Neural cell (in vitro differentiated cells): Measurements from ENCODE around the gene MAD2L1. TPM values are rescaled to one million over a fixed set of nuclear protein-coding genes. Genes with fewer than 3 reads are reported as not detected.

Source experiments
- H2AFZ ChIP-seq: fragments of 200-600, 300-800 bp; sonication (generic), shearing (Covaris generic); 2 replicates; pipeline ENCODE4 v1.6.0; 2014; ENCODE audit warnings: low read depth, mild to moderate bottlenecking, antibody characterized with exemption, low read length, moderate library complexity
- H3F3A ChIP-seq: fragments of 200-600 bp; shearing (Covaris generic); 2 replicates; pipeline ENCODE4 v1.6.1; 2016; ENCODE audit warnings: mild to moderate bottlenecking, moderate library complexity, mixed read lengths, antibody characterized with exemption, low read length; ENCODE audit not compliant: insufficient read depth, poor library complexity, severe bottlenecking
- H3K27ac ChIP-seq: fragments of 200-600, 300-800 bp; sonication (generic), shearing (Covaris generic); 2 replicates; pipeline ENCODE4 v1.5.1; 2014; ENCODE audit warnings: mild to moderate bottlenecking, low read length, moderate library complexity
- H3K27me3 ChIP-seq: fragments of 300-800, 200-600 bp; sonication (generic), shearing (Covaris generic); 2 replicates; pipeline ENCODE4 v1.6.0; 2014; ENCODE audit warnings: mild to moderate bottlenecking, low read depth, low read length, moderate library complexity; ENCODE audit not compliant: insufficient read depth
- H3K36me3 ChIP-seq: fragments of 300-800, 200-600 bp; sonication (generic), shearing (Covaris generic); 2 replicates; pipeline ENCODE4 v1.5.1; 2014; ENCODE audit warnings: mild to moderate bottlenecking, antibody characterized with exemption, low read length, moderate library complexity; ENCODE audit not compliant: insufficient read depth
- H3K4me2 ChIP-seq: fragments of 300-800, 200-600 bp; sonication (generic), shearing (Covaris generic); 2 replicates; pipeline ENCODE4 v1.6.0; 2014; ENCODE audit warnings: mild to moderate bottlenecking, low read length
- H3K4me3 ChIP-seq: fragments of 300-800, 200-600 bp; sonication (generic), shearing (Covaris generic); 2 replicates; pipeline ENCODE4 v1.5.1; 2014; ENCODE audit warnings: mild to moderate bottlenecking, low read length, moderate library complexity
- H3K79me2 ChIP-seq: fragments of 200-600 bp; shearing (Covaris generic); replicated peaks from 2 replicates; pipeline ENCODE4 v1.6.0; 2014; ENCODE audit warnings: mild to moderate bottlenecking, low read length, moderate library complexity; ENCODE audit not compliant: insufficient read depth
- H3K9ac ChIP-seq: fragments of 300-800, 200-600 bp; sonication (generic), shearing (Covaris generic); 2 replicates; pipeline ENCODE4 v1.6.1; 2016; ENCODE audit warnings: mild to moderate bottlenecking, low read length, mixed read lengths
- H3K9me2 ChIP-seq: fragments of 200-600 bp; shearing (Covaris generic); 2 replicates; pipeline ENCODE4 v1.6.1; 2016; ENCODE audit warnings: mild to moderate bottlenecking, low read length, mixed read lengths; ENCODE audit not compliant: insufficient read depth
- H3K9me3 ChIP-seq: fragments of 200-600, 300-800 bp; sonication (generic), shearing (Covaris generic); 2 replicates; pipeline ENCODE4 v1.6.1; 2016; ENCODE audit warnings: mild to moderate bottlenecking, mixed run types, low read length, moderate library complexity, mixed read lengths
- H4K20me1 ChIP-seq: fragments of 200-600 bp; shearing (Covaris generic); 2 replicates; pipeline ENCODE4 v1.6.1; 2016; ENCODE audit warnings: mild to moderate bottlenecking, mixed run types; ENCODE audit not compliant: insufficient read depth
- EP300 ChIP-seq: fragments of 450-650 bp; conservative IDR thresholded peaks from 2 replicates; pipeline ENCODE4 v1.6.1; 2014; ENCODE audit warnings: antibody characterized with exemption, mild to moderate bottlenecking, moderate library complexity; ENCODE audit not compliant: poor library complexity, severe bottlenecking
- MXI1 ChIP-seq: fragments of 450-650 bp; conservative IDR thresholded peaks from 2 replicates; pipeline ENCODE4 v1.6.1; 2014; ENCODE audit warnings: antibody characterized with exemption, mild to moderate bottlenecking; ENCODE audit not compliant: poor library complexity, severe bottlenecking
- POLR2AphosphoS5 ChIP-seq: IDR thresholded peaks from 2 replicates; pipeline ENCODE4 v1.6.1; 2012
- RAD21 ChIP-seq: fragments of 450-650 bp; conservative IDR thresholded peaks from 2 replicates; pipeline ENCODE4 v1.6.1; 2014; ENCODE audit warnings: antibody characterized with exemption, mild to moderate bottlenecking, moderate library complexity
- SMC3 ChIP-seq: fragments of 450-650 bp; conservative IDR thresholded peaks from 2 replicates; pipeline ENCODE4 v1.6.1; 2014; ENCODE audit warnings: antibody characterized with exemption, mild to moderate bottlenecking, moderate library complexity; ENCODE audit not compliant: poor library complexity
- TAF1 ChIP-seq: IDR thresholded peaks from 2 replicates; pipeline ENCODE4 v1.6.1; 2012; ENCODE audit warnings: low read depth
- polyA plus RNA-seq: library from polyadenylated mRNA; depleted of rRNA; stranded (reverse); fragments of >200 nt; gene quantifications from 2 replicates; pipeline ENCODE4 v1.2.3, GENCODE V29; 2014
- TF ChIP-seq, protein P1 (sequence below): fragments of 450-650 bp; IDR thresholded peaks from 2 replicates; pipeline ENCODE4 v1.5.1; 2014; ENCODE audit warnings: antibody characterized with exemption, mild to moderate bottlenecking, moderate library complexity; ENCODE audit not compliant: poor library complexity, severe bottlenecking
- TF ChIP-seq, protein P2 (sequence below): IDR thresholded peaks from 2 replicates; pipeline ENCODE4 v1.6.1; 2012; ENCODE audit warnings: borderline replicate concordance

Gene MAD2L1
- polyA plus RNA-seq, 1 donor from 2014 or later: 7.3 TPM

DNA sequence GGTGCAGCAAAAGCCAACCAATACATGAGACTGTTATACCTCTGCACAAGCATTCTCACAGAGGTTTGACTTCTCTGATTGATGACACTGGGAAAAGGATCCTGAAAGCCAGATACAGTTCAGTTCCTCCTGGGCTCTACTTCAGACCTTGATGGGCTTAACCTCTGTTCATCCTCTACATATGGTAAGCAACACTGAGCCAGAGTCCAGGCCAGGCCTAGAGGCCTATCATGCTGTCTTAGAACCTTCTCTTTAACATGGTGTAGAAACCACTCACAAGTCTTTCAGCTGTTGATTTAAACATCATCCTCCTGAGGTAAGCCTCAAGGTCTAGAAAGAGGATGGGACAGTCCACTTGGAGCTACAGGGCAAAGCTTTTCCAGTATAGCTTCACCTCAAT lies 9.2 kb downstream of the MAD2L1 start:
- Histone ChIP-seq H3K4me2 (no peak overlapping the region), H2AFZ (no peak overlapping the region), H4K20me1 (no peaks in the 10 kb centered on the region), H3K9ac (no peak overlapping the region), H3K36me3 (no peaks in the 10 kb centered on the region), H3K9me3 (no peaks in the 10 kb centered on the region), H3K27me3 (no peaks in the 10 kb centered on the region), H3K27ac (no peak overlapping the region), H3K4me3 (no peak overlapping the region), H3K79me2 (peaks cover 5% of the 10 kb centered on the region), H3F3A (no peaks in the 10 kb centered on the region), H3K9me2 (no peaks in the 10 kb centered on the region)
- TF ChIP-seq, protein P1, sequence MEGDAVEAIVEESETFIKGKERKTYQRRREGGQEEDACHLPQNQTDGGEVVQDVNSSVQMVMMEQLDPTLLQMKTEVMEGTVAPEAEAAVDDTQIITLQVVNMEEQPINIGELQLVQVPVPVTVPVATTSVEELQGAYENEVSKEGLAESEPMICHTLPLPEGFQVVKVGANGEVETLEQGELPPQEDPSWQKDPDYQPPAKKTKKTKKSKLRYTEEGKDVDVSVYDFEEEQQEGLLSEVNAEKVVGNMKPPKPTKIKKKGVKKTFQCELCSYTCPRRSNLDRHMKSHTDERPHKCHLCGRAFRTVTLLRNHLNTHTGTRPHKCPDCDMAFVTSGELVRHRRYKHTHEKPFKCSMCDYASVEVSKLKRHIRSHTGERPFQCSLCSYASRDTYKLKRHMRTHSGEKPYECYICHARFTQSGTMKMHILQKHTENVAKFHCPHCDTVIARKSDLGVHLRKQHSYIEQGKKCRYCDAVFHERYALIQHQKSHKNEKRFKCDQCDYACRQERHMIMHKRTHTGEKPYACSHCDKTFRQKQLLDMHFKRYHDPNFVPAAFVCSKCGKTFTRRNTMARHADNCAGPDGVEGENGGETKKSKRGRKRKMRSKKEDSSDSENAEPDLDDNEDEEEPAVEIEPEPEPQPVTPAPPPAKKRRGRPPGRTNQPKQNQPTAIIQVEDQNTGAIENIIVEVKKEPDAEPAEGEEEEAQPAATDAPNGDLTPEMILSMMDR: no peak
- TF ChIP-seq, protein P2, sequence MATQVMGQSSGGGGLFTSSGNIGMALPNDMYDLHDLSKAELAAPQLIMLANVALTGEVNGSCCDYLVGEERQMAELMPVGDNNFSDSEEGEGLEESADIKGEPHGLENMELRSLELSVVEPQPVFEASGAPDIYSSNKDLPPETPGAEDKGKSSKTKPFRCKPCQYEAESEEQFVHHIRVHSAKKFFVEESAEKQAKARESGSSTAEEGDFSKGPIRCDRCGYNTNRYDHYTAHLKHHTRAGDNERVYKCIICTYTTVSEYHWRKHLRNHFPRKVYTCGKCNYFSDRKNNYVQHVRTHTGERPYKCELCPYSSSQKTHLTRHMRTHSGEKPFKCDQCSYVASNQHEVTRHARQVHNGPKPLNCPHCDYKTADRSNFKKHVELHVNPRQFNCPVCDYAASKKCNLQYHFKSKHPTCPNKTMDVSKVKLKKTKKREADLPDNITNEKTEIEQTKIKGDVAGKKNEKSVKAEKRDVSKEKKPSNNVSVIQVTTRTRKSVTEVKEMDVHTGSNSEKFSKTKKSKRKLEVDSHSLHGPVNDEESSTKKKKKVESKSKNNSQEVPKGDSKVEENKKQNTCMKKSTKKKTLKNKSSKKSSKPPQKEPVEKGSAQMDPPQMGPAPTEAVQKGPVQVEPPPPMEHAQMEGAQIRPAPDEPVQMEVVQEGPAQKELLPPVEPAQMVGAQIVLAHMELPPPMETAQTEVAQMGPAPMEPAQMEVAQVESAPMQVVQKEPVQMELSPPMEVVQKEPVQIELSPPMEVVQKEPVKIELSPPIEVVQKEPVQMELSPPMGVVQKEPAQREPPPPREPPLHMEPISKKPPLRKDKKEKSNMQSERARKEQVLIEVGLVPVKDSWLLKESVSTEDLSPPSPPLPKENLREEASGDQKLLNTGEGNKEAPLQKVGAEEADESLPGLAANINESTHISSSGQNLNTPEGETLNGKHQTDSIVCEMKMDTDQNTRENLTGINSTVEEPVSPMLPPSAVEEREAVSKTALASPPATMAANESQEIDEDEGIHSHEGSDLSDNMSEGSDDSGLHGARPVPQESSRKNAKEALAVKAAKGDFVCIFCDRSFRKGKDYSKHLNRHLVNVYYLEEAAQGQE: no peak
- TF ChIP-seq RAD21 (no peak), POLR2AphosphoS5 (no peak), MXI1 (no peak), SMC3 (no peak), EP300 (no peak)

GRCh38 chr4:120056246-120056645 lies 10.4 kb downstream of the MAD2L1 start:
- H3K4me3 ChIP-seq: no peak overlapping the region

More at GRCh38 chr4:120056246-120056645, 10.4 kb downstream of the MAD2L1 start:
- Histone ChIP-seq H3K9ac (no peak overlapping the region), H3K79me2 (no peaks in the 10 kb centered on the region), H3K9me3 (no peaks in the 10 kb centered on the region), H2AFZ (no peak overlapping the region), H3K27me3 (no peaks in the 10 kb centered on the region), H3K36me3 (no peaks in the 10 kb centered on the region), H3K27ac (no peak overlapping the region), H3K9me2 (no peaks in the 10 kb centered on the region), H4K20me1 (no peaks in the 10 kb centered on the region), H3K4me2 (no peak overlapping the region), H3F3A (no peaks in the 10 kb centered on the region)
- TF ChIP-seq TAF1 (no peak), SMC3 (peak; percentile 81), RAD21 (peak; percentile 77)
- TF ChIP-seq, protein P1: peak; percentile 69
